ENCODE results near the gene SRP54. TPM values are rescaled to one million over a fixed set of nuclear protein-coding genes. Genes with fewer than 3 reads are reported as not detected.
"Not testable (repeated sequence)": the region's sequence is repeated elsewhere in the genome, so short reads cannot be mapped to it uniquely, and the experiment has no call there.

Gene SRP54
- total RNA-seq, 1 donor from 2014 or later: 28.6 TPM

DNA sequence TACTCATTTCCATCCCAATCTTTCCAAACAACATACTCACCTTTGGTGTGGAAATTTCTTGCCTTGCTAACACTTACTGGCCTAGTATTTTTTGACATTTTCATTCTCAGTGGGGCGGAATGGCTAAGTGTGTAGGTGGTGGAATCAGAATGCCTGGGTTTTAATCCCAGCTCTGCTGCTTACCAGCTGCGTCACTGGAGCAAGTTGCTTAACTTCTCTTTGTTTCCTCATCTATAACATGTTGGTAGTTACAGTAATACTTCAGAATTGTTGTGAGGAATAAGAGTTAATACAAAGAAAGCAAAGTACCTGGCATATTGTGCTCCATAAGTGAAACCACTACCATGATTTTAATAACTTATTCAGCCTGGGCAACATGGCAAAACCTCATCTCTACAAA, 60.3 kb downstream of the SRP54 start:
- no peak for DNase-seq
- intact Hi-C loops (cut with micrococcal nuclease): loop anchor here (5.0 kb wide), 1 partner anchor 314 kb away; no protein-coding TSS in a partner anchor
- ATAC-seq: no peak

DNA sequence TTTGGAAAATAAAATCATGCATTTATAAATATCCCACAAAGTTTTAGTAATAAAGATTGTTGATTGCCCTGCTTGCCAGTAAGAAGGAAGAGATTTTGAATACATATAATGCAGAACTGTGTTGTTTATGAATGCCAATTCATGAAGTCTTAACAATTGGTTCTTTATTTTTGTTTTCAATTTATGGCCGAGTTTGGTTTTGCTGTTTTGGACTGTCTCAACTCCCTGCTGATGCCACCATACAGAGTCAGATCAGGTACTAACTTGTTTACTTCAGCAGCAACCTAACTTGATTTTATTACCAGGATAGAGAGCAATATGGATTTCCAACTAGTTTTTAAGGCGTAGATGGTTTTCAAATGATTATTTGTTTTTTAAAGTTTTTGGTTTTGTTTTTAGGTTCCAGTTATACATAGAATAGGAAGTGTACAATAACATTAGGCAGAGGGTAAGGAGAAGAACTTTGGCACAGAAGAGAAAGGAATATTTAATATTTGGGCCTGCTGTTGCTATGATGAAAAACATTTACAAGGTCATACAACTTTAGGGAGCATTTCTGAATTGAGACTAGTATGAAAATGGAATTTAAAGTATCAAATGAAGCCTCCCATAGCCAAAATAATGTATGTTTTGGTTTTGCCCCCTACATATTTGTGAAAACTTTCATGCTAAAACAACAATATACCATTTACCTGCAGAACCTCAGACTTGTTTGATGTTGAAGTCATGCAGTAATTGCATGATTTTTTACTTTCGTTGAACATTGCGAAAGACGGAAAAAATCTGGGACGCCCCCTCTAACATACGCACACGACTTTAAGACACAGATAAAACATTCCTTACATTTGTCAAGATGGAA, 62.4 kb downstream of the SRP54 start:
- DNase-seq (no peak), ATAC-seq (no peak)
- intact Hi-C loops (cut with micrococcal nuclease): loop anchor here (5.0 kb wide), 1 partner anchor 312 kb away; no protein-coding TSS in a partner anchor

DNA sequence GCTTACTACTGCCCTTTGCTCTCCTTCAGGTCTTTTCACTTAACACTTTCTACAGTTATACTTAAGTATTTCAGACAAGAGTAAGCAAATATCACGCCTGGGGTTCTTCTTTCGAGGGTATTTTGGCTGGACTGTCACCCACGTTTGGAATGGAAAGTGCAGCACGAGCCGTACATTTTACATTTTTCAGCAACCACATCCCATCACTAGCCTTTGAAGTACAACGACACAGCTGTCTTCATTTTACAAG, 62.9 kb downstream of the SRP54 start:
- no peak for DNase-seq
- no peak for ATAC-seq
- intact Hi-C loops (cut with micrococcal nuclease): no loop called here

DNA sequence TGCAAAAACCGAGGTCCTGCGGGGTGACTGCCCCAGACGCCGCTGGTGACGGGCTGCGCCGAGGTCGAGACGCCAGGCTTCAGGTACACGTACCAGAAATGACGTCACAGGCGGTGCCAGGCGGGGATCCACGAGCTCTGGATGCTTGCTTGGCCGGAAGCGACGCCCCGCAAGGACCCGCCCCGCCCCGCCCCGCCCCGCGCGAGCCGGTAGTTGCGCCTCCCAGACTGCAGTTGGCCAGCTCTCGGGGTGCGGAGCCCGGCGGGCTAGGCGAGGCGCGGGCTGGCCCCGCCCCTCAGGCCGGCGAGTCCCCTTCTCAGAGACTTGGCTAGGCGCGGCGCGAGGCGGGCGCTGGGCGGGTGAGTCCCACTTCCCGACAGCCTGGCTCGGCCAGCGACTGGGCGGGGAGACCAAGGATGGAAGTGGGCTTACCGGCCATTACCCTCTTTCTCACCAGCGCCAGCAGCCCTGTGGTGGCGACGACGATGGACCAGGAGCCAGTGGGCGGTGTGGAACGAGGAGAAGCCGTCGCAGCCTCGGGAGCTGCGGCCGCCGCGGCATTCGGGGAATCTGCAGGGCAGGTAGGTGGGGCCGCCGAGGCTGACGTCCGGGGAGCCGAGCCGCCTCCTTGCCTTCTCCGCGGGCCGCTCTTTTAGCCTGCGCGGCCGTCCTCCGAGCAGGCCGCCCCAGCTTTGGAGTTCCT, 63.4 kb downstream of the SRP54 start, which contains the start of gene FAM177A1:
TSS of gene FAM177A1 (plus strand) at position 225 of the 703 bp plus-strand sequence. CDS start at position 417, 192 bp downstream.
- intact Hi-C loops (cut with micrococcal nuclease): no loop called here
- ATAC-seq (peak; percentile 98), DNase-seq (peak; percentile 99)

DNA sequence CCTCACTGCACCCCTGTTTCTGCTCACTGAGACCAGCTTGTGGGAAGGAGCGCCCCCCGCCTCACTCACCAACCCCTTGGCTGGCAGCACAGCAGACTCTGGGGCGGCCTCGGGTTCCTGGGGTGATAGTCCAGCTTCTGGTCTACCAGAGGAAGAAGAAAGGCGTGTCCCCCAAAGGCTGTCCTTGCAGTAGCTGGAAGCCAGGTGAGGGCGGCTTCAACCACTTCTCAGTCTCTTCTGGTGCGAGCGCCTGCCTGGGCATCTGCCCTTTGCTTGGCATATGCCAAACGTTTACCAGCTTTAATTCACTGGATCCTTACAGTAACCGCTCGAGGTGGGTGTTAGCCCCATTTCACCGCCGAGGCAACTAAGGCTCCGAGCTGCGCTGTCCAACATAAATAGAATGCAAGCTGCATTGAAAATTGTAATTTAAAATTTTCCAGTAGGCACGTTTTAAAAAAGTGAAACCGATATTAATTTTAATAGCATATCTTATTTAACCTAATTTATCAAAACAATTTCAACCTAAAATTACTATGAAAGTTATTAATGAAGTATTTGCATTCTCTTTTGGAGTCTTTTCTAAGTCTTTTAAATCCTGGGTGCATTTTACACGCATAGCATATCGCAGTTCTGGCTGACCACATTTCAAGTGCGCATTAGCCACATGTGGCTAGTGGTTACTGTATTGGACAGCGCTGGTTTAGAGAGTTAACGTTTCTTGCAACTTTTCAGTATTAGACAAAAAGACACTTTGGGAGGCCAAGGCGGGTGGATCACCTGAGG, 64.2 kb downstream of the SRP54 start:
- DNase-seq (no peak), ATAC-seq (peak; percentile 37)
- intact Hi-C loops (cut with micrococcal nuclease): no loop called here

DNA sequence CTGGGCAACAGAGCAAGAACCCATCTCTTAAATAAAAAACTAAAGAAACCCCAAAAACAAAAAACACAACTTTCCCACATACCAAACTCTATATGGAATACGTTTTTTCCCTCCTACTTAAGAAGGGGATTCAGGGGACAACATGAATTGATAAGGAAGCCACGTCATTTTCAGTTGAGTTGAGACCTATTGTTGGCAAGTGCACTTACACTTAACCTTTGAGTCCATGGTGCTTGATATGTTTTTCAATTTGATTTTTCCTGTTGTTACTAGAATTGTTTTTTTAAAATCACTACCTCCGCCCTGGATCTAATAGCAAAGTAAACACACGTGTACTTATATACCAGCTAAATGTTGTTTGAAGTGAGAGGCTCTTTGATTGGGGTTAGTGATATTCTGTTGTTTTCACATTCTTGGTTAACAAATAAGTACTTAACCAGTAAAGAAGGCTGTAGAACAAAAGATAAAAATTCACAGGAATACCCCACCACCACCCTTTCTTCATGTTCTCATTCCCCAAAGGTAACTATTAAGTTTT, 65.3 kb downstream of the SRP54 start:
- no peak for DNase-seq
- no peak for ATAC-seq
- intact Hi-C loops (cut with micrococcal nuclease): no loop called here

DNA sequence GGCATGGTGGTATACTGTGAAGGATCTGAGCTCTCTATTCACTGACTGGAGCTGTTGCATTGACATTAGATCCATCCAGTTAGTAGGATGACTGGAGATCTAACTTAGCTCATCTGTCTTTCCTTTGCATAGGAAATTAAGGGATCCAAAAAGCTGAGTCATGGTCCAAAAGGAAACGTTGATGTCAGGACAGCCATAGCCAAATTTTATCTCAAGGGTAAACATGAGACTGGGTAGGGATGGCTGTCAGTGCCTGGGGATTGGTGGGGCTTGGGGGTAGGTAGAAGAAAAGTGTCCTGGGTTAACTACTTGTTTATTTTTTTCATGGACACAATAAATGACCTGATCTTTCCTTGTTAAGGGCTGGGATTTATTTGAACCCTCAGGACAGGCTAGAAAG, 67.9 kb downstream of the SRP54 start:
- peak; percentile 20 for ATAC-seq
- intact Hi-C loops (cut with micrococcal nuclease): no loop called here
- DNase-seq: no peak

DNA sequence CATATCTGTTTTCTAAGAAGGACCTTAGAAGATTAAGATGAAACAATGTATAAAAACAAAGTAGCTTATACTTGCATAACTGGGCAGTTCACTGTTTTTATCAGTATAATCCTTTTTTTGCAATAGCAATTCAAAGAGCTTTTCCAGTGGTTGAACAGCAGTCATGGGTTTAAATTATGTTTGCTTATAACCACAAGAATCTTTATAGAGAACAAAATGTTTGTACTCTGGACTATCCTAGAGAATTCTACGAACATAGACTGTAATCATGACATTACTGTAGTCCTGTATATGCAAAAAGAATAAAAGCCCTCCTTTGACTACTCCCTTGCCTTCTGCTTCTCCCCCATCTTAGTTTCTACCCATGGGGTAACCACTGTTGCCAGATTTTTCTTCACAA, 69.0 kb downstream of the SRP54 start:
- DNase-seq (no peak), ATAC-seq (no peak)
- intact Hi-C loops (cut with micrococcal nuclease): no loop called here

DNA sequence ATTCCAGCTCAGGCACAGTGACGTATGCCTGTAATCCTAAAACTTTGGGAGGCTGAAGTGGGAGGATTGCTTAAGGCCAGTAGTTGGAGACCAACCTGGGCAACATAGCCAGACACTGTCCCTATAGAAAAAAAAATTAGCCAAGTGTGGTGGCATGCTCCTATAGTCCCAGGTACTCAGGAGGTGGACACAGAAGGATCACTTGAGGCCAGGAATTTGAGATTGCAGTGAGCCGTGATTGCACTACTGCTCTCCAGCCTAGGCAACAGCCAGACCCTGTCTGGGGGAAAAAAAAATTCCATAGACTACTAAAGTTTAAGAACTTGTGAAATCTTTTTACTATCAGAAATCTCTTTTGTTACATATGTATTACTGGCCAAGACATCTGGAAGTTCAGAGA, 69.8 kb downstream of the SRP54 start:
- DNase-seq (no peak), ATAC-seq (no peak)
- intact Hi-C loops (cut with micrococcal nuclease): no loop called here

DNA sequence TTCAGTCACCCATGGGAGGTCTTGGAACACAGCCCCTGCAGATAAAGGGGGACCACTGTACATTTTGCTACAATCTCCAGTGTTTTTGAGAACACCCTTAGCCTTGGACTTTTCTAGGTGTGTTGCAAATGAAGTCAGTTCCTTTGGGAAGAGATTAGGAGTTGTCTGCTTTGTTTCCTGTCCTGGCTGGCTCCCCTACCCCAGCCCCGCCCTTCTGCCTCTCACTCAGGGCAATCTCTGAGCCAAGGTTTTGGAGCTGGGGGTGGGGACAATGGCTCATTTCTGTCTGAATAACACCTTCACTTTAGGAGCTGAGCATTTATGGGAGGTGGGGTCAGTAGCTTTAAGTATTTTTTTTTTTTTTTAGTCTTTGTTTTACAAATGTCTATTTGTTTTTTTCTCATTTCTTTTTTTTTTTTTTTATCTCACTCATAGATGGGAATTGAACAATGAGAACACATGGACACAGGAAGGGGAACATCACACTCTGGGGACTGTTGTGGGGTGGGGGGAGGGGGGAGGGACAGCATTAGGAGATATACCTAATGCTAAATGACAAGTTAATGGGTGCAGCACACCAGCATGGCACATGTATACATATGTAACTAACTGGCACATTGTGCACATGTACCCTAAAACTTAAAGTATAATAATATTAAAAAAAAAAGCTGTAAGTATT, 78.5 kb downstream of the SRP54 start:
- intact Hi-C loops (cut with micrococcal nuclease): not testable (repeated sequence)
- DNase-seq: peak; percentile 64
- ATAC-seq: peak; percentile 96

DNA sequence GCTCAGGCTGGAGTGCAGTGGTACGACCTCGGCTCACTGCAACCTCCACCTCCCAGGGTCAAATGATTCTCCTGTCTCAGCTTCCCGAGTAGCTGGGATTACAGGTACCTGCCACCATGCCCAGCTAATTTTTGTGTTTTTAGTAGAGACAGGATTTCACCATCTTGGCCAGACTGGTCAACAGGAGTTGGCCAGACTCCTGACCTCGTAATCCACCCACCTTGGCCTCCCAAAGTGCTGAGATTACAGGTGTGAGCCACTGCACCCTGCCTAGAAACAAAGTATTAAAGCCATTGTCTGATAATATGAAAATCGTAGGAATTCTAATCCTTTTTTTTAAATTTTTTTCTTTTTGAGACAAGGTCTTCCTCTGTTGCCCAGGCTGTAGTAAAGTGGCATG, 82.9 kb downstream of the SRP54 start:
- intact Hi-C loops (cut with micrococcal nuclease); DNase-seq; ATAC-seq: not testable (repeated sequence)

DNA sequence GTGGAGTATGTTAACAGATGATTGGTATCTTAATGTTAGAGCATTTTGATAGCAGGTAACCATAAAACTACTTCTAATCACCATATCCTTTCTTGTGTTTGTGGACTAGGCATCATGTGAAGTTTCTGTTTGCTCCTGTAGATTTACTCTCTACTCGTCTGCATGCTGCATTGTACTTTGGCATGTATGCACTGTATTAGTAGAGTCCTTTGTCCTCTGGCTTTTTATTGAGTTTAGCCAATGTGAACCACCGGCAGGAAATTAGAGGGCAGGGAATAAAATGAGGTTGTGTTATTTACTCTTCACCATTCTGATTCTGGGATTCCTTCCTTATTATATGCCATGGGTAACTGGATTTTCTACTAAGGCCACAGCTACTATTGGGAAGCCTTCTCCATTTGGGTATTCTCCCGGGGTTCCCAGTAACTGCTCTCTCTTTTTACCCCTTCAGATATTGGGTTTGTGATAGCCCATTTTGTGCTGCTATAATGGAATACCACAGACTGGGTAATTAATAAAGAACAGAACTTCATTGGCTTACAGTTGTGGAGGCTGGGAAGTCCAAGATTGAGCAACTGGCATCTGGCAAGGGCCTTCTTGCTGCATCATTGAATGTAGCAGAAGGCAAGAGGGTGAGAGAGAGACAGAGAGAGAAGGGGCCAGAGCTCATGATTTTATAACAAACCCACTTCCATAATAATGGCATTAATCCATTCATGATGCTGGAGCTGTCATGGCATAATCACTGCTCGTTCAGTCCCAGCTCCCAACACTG, 85.6 kb downstream of the SRP54 start:
- DNase-seq (no peak), ATAC-seq (no peak)
- intact Hi-C loops (cut with micrococcal nuclease): no loop called here

DNA sequence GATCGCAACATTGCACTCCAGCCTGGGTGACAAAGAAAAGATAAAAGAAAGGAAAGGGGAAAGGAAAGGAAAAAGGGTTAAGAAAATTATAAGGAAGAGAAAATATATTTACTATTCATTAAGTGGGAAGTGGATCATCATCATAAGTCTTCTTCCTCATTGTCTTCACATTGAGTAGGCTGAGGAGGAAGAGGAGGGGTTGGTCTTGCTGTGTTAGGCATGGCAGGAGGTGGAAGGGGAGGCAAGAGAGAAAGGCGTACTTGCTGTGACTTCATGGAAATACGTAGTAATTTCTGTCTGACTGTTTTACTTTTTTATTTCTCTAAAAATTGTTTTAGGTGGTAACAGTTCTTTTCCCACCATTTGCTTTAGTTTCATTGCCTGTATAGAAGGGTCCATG, 89.4 kb downstream of the SRP54 start:
- DNase-seq (no peak), ATAC-seq (no peak)
- intact Hi-C loops (cut with micrococcal nuclease): no loop called here

DNA sequence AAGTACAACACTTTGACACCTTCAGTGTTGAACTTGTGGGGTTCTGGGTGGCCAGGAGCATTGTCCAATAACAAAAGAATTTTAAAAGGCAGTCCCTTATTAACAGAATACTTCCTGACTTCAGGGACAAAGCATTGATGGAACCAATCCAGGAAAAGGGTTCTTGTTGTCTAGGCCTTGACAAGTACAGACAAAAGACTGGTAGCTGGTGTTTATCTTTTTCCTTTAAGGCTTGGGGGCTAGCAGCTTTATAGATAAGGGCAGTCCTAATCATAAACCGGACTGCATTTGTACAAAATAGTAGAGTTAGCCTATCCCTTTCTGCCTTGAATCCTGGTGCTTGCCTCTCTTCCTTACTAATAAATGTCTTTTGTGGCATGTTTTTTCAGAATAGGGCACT, 90.7 kb downstream of the SRP54 start:
- ATAC-seq: no peak
- no peak for DNase-seq
- intact Hi-C loops (cut with micrococcal nuclease): no loop called here

DNA sequence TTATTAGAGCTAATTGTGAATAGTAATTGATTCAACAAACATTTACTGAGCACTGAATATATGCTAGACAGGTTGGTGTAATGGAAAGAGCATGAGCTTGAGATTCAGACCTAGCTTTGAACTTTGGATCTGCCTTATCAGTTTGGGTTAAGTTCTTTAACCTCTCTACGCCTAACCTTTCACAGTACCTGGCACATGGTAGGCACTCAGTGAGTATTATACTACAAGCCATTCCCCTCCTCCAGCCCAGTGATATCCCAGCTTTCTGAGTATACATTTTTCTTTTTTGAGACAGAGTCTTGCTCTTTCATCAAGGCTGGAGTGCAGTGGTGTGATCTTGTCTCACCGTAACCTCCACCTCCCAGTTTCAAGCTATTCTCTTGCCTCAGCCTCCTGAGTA, 95.3 kb downstream of the SRP54 start:
- DNase-seq: no peak
- intact Hi-C loops (cut with micrococcal nuclease): no loop called here
- no peak for ATAC-seq
